Uterus (tissue), 2 donors: ENCODE measurements around the gene BICD1.

Experiments
- CTCF ChIP-seq, 4 experiments: fragments of 200-600 bp in 2 of 4; fragments of 450-650 bp in 2 of 4; sonication (generic) in 2 of 4; IDR thresholded peaks; one replicate each; pipeline ENCODE4 v1.5.1; 2016 to 2019; ENCODE audit warnings: antibody characterized with exemption in 4 of 4, mild to moderate bottlenecking in 2 of 4, moderate library complexity in 1 of 4
- POLR2A ChIP-seq, 2 donors: fragments of 450-650 bp; IDR thresholded peaks; one replicate each; pipeline ENCODE4 v1.6.1; 2016; ENCODE audit warnings: antibody characterized with exemption in 2 of 2, mild to moderate bottlenecking in 1 of 2, moderate library complexity in 1 of 2

GRCh38 chr12:32418221-32418620, 311.6 kb downstream of the BICD1 start:
- TF ChIP-seq CTCF (IDR thresholded peaks at IDR 0.05): no peak
- TF ChIP-seq POLR2A (IDR thresholded peaks at IDR 0.05): no peak
